ENCODE results near the gene DBET. TPM values are rescaled to one million over a fixed set of nuclear protein-coding genes. Genes with fewer than 3 reads are reported as not detected.

Gene DBET
- total and polyA plus RNA-seq, 2 of the 4 experiments (the other 2 are of a cell fraction): not detected

DNA sequence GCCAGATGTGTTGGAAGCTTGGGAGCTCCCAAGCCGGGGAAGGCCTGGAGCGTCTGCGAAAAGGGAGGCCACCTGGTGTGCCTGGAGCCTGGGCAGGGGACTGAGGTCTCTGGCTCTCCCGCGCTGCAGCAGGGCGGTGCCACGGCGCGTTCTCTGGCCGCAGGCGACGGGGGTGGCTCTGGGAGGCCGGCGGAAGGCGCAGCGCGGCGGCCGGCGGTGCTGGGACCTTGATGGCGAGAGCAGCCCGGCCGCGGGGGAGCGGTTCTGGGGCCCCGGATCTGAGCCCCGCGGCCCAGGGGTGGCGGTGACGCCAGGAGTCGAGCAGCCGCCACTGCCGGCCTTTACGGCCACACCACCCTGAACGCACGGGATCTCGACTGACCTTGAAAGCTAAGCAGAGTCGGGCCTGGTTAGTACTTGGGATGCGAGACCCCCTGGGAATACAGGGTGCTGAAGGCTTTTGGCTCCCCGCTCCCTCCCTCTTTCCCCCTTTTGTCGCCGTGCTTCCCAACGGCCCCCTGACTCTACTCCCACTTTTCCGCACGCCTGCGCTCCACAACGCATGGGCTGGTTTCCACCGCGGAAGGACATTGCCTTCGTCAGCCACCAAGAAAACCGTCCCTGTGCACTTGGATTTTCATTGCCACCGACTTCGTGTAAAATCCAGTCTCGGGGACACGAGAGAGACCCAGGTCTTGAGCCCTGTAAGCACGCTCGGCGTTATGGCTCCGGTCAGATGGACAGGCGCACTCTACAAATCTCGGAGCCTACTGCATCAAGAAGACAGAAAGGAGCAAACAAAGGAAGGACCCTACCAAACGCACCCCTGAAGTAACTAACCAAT is 46.7 kb upstream of the DBET start (continued):
- TF ChIP-seq FOS (IDR thresholded peaks at IDR 0.05; ENCODE audit: low read depth, low read length): no peak

DNA sequence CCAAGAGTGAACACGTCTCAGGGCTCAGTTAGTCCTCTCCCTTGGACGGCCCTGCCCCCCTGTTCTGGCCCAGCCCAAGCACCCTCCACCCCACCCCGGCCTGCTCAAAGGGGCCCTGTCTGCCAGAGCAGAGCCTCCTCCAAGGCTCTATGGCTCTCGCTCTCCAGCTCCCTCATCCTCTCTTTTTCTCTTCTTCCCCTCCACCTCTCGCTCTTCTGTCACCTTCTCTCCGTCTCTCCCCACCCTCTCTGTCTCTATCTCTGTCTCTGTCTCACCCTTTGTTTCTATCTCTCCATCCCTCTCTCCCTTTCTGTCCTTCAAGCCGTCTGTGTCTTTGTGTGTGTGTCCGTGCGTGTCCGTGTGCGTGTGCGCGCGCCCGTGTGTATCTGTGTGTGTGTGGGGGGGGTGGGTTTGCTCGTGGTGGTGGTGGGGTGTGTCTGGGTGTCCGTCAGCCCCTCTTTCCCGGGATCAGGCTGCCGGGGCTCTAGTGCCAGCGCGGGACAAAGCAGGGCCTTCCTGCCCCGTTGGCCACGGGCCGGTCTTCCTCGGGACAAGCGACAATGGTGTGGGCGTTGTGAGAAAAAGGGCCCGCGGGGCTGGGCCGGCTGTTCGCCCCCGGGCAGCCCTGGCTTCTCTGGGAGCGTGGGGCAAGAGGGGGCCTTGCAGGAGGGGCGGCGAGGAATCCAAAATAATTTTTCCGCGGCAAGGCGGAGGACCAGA is 45.9 kb upstream of the DBET start:
- POLR2A ChIA-PET (ENCODE audit: unreplicated experiment): no interaction called here
- ATAC-seq (ENCODE audit: low read depth): no peak
- intact Hi-C loops (cut with micrococcal nuclease): no loop called here

More for the DNA sequence above, 45.9 kb upstream of the DBET start:
- no peak overlapping the region for H2BK120ac ChIP-seq (ENCODE audit: low read depth, low read length)
- H4K20me1 ChIP-seq (ENCODE audit: insufficient read depth, low read length): no peaks in the 10 kb centered on the region
- H3K9me3 ChIP-seq (ENCODE audit: control insufficient read depth, insufficient read depth, low read length): peaks cover 7% of the 10 kb centered on the region; the same call in 1 of the 2 replicates
- dilution Hi-C loops (cut with HindIII; ENCODE audit: low sequenced_read_pairs, unreplicated experiment): no loop called here
- no peak overlapping the region for H2BK20ac ChIP-seq (ENCODE audit: low read depth, low read length)
- H4K8ac ChIP-seq (ENCODE audit: low read depth in 2 of 2, low read length in 2 of 2): no peak overlapping the region
- no peak overlapping the region for H3K4me3 ChIP-seq (ENCODE audit: insufficient read depth, low read depth, low read length)
- no peak for DNase-seq
- H2AK5ac ChIP-seq (ENCODE audit: low read depth, low read length): no peak overlapping the region
- H3K27me3 ChIP-seq (ENCODE audit: control insufficient read depth, insufficient read depth, low read length): peaks cover 64% of the 10 kb centered on the region
- H3K56ac ChIP-seq (ENCODE audit: extremely low read depth, insufficient read depth, low read length): no peak overlapping the region
- H3K36me3 ChIP-seq (ENCODE audit: control insufficient read depth, insufficient read depth, low read length): no peaks in the 10 kb centered on the region
- no peak overlapping the region for H3K4me2 ChIP-seq (ENCODE audit: low read depth, low read length)
- no peak overlapping the region for H3K27ac ChIP-seq (ENCODE audit: insufficient read depth, low read length)
- H3K9me1 ChIP-seq (ENCODE audit: insufficient read depth, low read length): no peaks in the 10 kb centered on the region
- TF ChIP-seq CHD1 (IDR thresholded peaks at IDR 0.05; ENCODE audit: low read depth, low read length) (no peak), BHLHE40 (IDR thresholded peaks at IDR 0.05; ENCODE audit: low read depth, low read length) (no peak), RFX5 (IDR thresholded peaks at IDR 0.05; ENCODE audit: low read depth, low read length) (no peak), MXI1 (IDR thresholded peaks at IDR 0.05; ENCODE audit: borderline replicate concordance, low read depth, low read length) (no peak), RCOR1 (IDR thresholded peaks at IDR 0.05; ENCODE audit: insufficient replicate concordance, low read length) (no peak)
- TF ChIP-seq, protein P1, sequence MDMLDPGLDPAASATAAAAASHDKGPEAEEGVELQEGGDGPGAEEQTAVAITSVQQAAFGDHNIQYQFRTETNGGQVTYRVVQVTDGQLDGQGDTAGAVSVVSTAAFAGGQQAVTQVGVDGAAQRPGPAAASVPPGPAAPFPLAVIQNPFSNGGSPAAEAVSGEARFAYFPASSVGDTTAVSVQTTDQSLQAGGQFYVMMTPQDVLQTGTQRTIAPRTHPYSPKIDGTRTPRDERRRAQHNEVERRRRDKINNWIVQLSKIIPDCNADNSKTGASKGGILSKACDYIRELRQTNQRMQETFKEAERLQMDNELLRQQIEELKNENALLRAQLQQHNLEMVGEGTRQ (IDR thresholded peaks at IDR 0.05; ENCODE audit: low read depth, low read length): no peak
- no peak overlapping the region for H2AK9ac ChIP-seq (replicated peaks; ENCODE audit: low read depth, low read length, poor library complexity)
- H2BK5ac ChIP-seq (ENCODE audit: low read depth, low read length, poor library complexity, severe bottlenecking): no peak overlapping the region
- no peak overlapping the region for H4K91ac ChIP-seq (ENCODE audit: insufficient read depth, low read depth, low read length)
- no peak overlapping the region for H3K18ac ChIP-seq (ENCODE audit: low read depth, low read length)
- CTCF ChIA-PET: no interaction called here
- 2% methylated on average over 17 of the region's 38 CpGs; no CpG with 5 or more reads in 1 of the 2 experiments for whole genome bisulfite sequencing, 2 experiments (ENCODE audit: extremely low coverage in 2 of 2, insufficient read length in 1 of 2)
- in situ Hi-C loops (cut with MboI; ENCODE audit: low sequenced_read_pairs): no loop called here
- no peak overlapping the region for H2AFZ ChIP-seq (replicated peaks; ENCODE audit: low read length, poor library complexity)
- no peak overlapping the region for H3K9ac ChIP-seq (ENCODE audit: low read depth, low read length)
- H3K4ac ChIP-seq (ENCODE audit: low read depth, low read length): no peak overlapping the region
- no peak overlapping the region for H3K14ac ChIP-seq (replicated peaks; ENCODE audit: low read depth, low read length)
- no peaks in the 10 kb centered on the region for H3K79me1 ChIP-seq (ENCODE audit: low read depth in 1 of 2, low read length in 2 of 2)
- H3K4me1 ChIP-seq (ENCODE audit: control insufficient read depth, insufficient read depth, low read length): no peaks in the 10 kb centered on the region
- H4K5ac ChIP-seq (ENCODE audit: low read depth, low read length): no peak overlapping the region
- no TSS peak for BruUV-seq (replicated peaks)
- no peak overlapping the region for H2BK15ac ChIP-seq (ENCODE audit: low read depth, low read length)
- no peak overlapping the region for H3K23ac ChIP-seq (ENCODE audit: low read depth, low read length)
